ENCODE data around the gene B3GNT7. TPM values are rescaled to one million over a fixed set of nuclear protein-coding genes. Genes with fewer than 3 reads are reported as not detected.
"Not testable (repeated sequence)": the region's sequence is repeated elsewhere in the genome, so short reads cannot be mapped to it uniquely, and the experiment has no call there.

B3GNT7 gene
- polyA plus RNA-seq, 1 experiment: 0.15 TPM

- TF ChIP-seq CTCF (IDR thresholded peaks at IDR 0.05; ENCODE audit: insufficient read depth, low read depth, low read length): no peak
- peaks cover 9% of the 10 kb centered on the region for H3K36me3 ChIP-seq (ENCODE audit: control insufficient read depth, insufficient read depth, low read length)
- no peak for DNase-seq (ENCODE audit: low read depth)
- CTCF ChIA-PET: interaction anchor here (0.6 to 1.0 kb wide), 2 partner anchors 33 to 76 kb away, joined by 3 read pairs; no protein-coding TSS in a partner anchor
- POLR2A ChIA-PET: no interaction called here
- no peak overlapping the region for H3K4me3 ChIP-seq (ENCODE audit: low read depth, low read length)
- H3K27me3 ChIP-seq (ENCODE audit: control insufficient read depth, insufficient read depth, low read length): peaks cover 2% of the 10 kb centered on the region; the same call in 1 of the 2 replicates
Observed at GRCh38 chr2:231372326-231372725, 23.2 kb upstream of the B3GNT7 start.

- no peak for DNase-seq (ENCODE audit: low read depth)
- ChIA-PET POLR2A (no interaction called here), CTCF (no interaction called here)
- no peak for TF ChIP-seq CTCF (IDR thresholded peaks at IDR 0.05; ENCODE audit: insufficient read depth, low read depth, low read length)
- Histone ChIP-seq H3K36me3 (ENCODE audit: control insufficient read depth, insufficient read depth, low read length) (peaks cover 9% of the 10 kb centered on the region), H3K4me3 (ENCODE audit: low read depth, low read length) (no peak overlapping the region), H3K27me3 (ENCODE audit: control insufficient read depth, insufficient read depth, low read length) (peaks cover 2% of the 10 kb centered on the region; the same call in 1 of the 2 replicates)
Observed at GRCh38 chr2:231373184-231373583, 22.3 kb upstream of the B3GNT7 start.

GRCh38 chr2:231373786-231374349, 21.6 kb upstream of the B3GNT7 start:
- ChIA-PET CTCF (interaction anchor here (0.6 kb wide), 1 partner anchor 202 kb away, joined by 4 read pairs; no protein-coding TSS in a partner anchor), POLR2A (no interaction called here)
- peaks cover 2% of the 10 kb centered on the region; the same call in 1 of the 2 replicates for H3K27me3 ChIP-seq (ENCODE audit: control insufficient read depth, insufficient read depth, low read length)
- H3K4me3 ChIP-seq (ENCODE audit: low read depth, low read length): no peak overlapping the region
- no peak for DNase-seq (ENCODE audit: low read depth)
- TF ChIP-seq CTCF (IDR thresholded peaks at IDR 0.05; ENCODE audit: insufficient read depth, low read depth, low read length): no peak
- H3K36me3 ChIP-seq (ENCODE audit: control insufficient read depth, insufficient read depth, low read length): peaks cover 9% of the 10 kb centered on the region

GRCh38 chr2:231374771-231375170, 20.7 kb upstream of the B3GNT7 start:
- Histone ChIP-seq H3K36me3 (ENCODE audit: control insufficient read depth, insufficient read depth, low read length) (peaks cover 9% of the 10 kb centered on the region), H3K27me3 (ENCODE audit: control insufficient read depth, insufficient read depth, low read length) (peaks cover 2% of the 10 kb centered on the region; the same call in 1 of the 2 replicates), H3K4me3 (ENCODE audit: low read depth, low read length) (no peak overlapping the region)
- CTCF ChIA-PET: interaction anchor here (1.0 kb wide), 1 partner anchor 78 kb away, joined by 3 read pairs; no protein-coding TSS in a partner anchor
- POLR2A ChIA-PET: no interaction called here
- no peak for DNase-seq (ENCODE audit: low read depth)
- no peak for TF ChIP-seq CTCF (IDR thresholded peaks at IDR 0.05; ENCODE audit: insufficient read depth, low read depth, low read length)

GRCh38 chr2:231375994-231376615, 19.4 kb upstream of the B3GNT7 start:
- CTCF ChIA-PET; H3K27me3 ChIP-seq (ENCODE audit: control insufficient read depth, insufficient read depth, low read length); H3K36me3 ChIP-seq (ENCODE audit: control insufficient read depth, insufficient read depth, low read length); DNase-seq (ENCODE audit: low read depth); POLR2A ChIA-PET; H3K4me3 ChIP-seq (ENCODE audit: low read depth, low read length): not testable (repeated sequence)
